ENCODE measurements around the gene HES3.

The HES3 gene

GRCh38 chr1:6248161-6248776, 4.3 kb downstream of the HES3 start:
- Histone ChIP-seq H3K4me3 (no peak overlapping the region), H3K27ac (no peak overlapping the region)
- no peak for TF ChIP-seq CTCF (IDR thresholded peaks at IDR 0.05)
- no peak for DNase-seq (ENCODE audit: low spot score)

GRCh38 chr1:6248932-6249738, 5.2 kb downstream of the HES3 start:
- peak overlapping the region; percentile 30 for H3K4me3 ChIP-seq
- DNase-seq (ENCODE audit: low spot score), result no peak
- no peak for TF ChIP-seq CTCF (IDR thresholded peaks at IDR 0.05)
- H3K27ac ChIP-seq, result no peak overlapping the region

GRCh38 chr1:6249739-6250689, 6.0 kb downstream of the HES3 start:
- DNase-seq (ENCODE audit: low spot score), result no peak
- TF ChIP-seq CTCF (IDR thresholded peaks at IDR 0.05), result no peak
- Histone ChIP-seq H3K27ac (no peak overlapping the region), H3K4me3 (peak overlapping the region; percentile 30)

GRCh38 chr1:6251233-6251632, 7.3 kb downstream of the HES3 start:
- Histone ChIP-seq H3K27ac (no peak overlapping the region), H3K4me3 (no peak overlapping the region)
- DNase-seq (ENCODE audit: low spot score), result no peak
- no peak for TF ChIP-seq CTCF (IDR thresholded peaks at IDR 0.05)

- Histone ChIP-seq H3K4me3 (no peak overlapping the region), H3K27ac (no peak overlapping the region)
- TF ChIP-seq CTCF (IDR thresholded peaks at IDR 0.05), result no peak
- no peak for DNase-seq (ENCODE audit: low spot score)
These were observed 7.8 kb downstream of the HES3 start for GRCh38 chr1:6251681-6252373.

- DNase-seq (ENCODE audit: low spot score), result no peak
- TF ChIP-seq CTCF (IDR thresholded peaks at IDR 0.05), result no peak
- Histone ChIP-seq H3K4me3 (no peak overlapping the region), H3K27ac (no peak overlapping the region)
These were observed 8.4 kb downstream of the HES3 start for GRCh38 chr1:6252374-6252710.
